HG02943 (cell line): ENCODE measurements around the gene OGFOD2.

Experiments
- ATAC-seq: cut with Tn5 transposase; IDR thresholded peaks from one replicate; pipeline ENCODE4 v1.9.1; 2021; ENCODE audit warnings: mild to moderate bottlenecking, low read depth, moderate library complexity; ENCODE audit not compliant: unreplicated experiment

Gene OGFOD2

GRCh38 chr12:122975790-122976647 lies 975 bp downstream of the OGFOD2 start:
- no peak for ATAC-seq

GRCh38 chr12:122976648-122976975 lies 1.6 kb downstream of the OGFOD2 start:
- no peak for ATAC-seq

- ATAC-seq: no peak
These were observed 2.1 kb downstream of the OGFOD2 start for GRCh38 chr12:122977153-122977552.

- ATAC-seq: no peak
These were observed 2.8 kb downstream of the OGFOD2 start for GRCh38 chr12:122977655-122978392.

GRCh38 chr12:122978507-122978955 lies 3.5 kb downstream of the OGFOD2 start:
- ATAC-seq: no peak

GRCh38 chr12:122979001-122979907 lies 4.2 kb downstream of the OGFOD2 start:
- no peak for ATAC-seq

GRCh38 chr12:122979908-122980182 lies 4.8 kb downstream of the OGFOD2 start:
- no peak for ATAC-seq

GRCh38 chr12:122980183-122981035 lies 5.4 kb downstream of the OGFOD2 start, which contains the start of gene ARL6IP4:
ARL6IP4 (plus strand) TSS chr12:122980681; CDS start chr12:122981140, 459 bp downstream.
- ATAC-seq: peak; percentile 58

- ATAC-seq: no peak
These were observed 6.0 kb downstream of the OGFOD2 start for GRCh38 chr12:122981036-122981471.

- ATAC-seq: no peak
These were observed 6.8 kb downstream of the OGFOD2 start for GRCh38 chr12:122981587-122982476.

GRCh38 chr12:122982477-122982815 lies 7.4 kb downstream of the OGFOD2 start:
- ATAC-seq: no peak

GRCh38 chr12:122982963-122983788 lies 8.1 kb downstream of the OGFOD2 start:
- no peak for ATAC-seq

GRCh38 chr12:122983789-122984515 lies 8.9 kb downstream of the OGFOD2 start:
- ATAC-seq: no peak

GRCh38 chr12:122984612-122985337 lies 9.7 kb downstream of the OGFOD2 start:
- no peak for ATAC-seq

GRCh38 chr12:122985338-122986257 lies 10.6 kb downstream of the OGFOD2 start:
- ATAC-seq: no peak
